Mesenchymal stem cell (in vitro differentiated cells and primary cell): ENCODE measurements around the gene FTO.

Experiments
- DNase-seq: peaks from one replicate; pipeline ENCODE4 v3.0.0-alpha.2; 2013
- H2AFZ ChIP-seq: one replicate; pipeline ENCODE4 v1.6.1; 2013; ENCODE audit warnings: low read depth, mild to moderate bottlenecking, control low read depth, inconsistent platforms, low read length, moderate library complexity
- H2AK5ac ChIP-seq: 2 replicates; pipeline ENCODE4 v1.6.1; 2013; ENCODE audit warnings: low read length, moderate library complexity, mild to moderate bottlenecking, inconsistent platforms; ENCODE audit not compliant: severe bottlenecking
- H2BK120ac ChIP-seq: one replicate; pipeline ENCODE4 v1.6.1; 2013; ENCODE audit warnings: low read depth, mild to moderate bottlenecking, inconsistent platforms, low read length, moderate library complexity
- H2BK12ac ChIP-seq, 2 experiments: one replicate each; pipeline ENCODE4 v1.6.1; 2013; ENCODE audit warnings: inconsistent platforms in 2 of 2, low read length in 2 of 2, mild to moderate bottlenecking in 2 of 2, moderate library complexity in 2 of 2, control low read depth in 1 of 2
- H2BK15ac ChIP-seq: one replicate; pipeline ENCODE4 v1.6.1; 2013; ENCODE audit warnings: mild to moderate bottlenecking, low read depth, inconsistent platforms; ENCODE audit not compliant: poor library complexity, severe bottlenecking
- H2BK5ac ChIP-seq: 2 replicates; pipeline ENCODE4 v1.6.1; 2013; ENCODE audit warnings: low read depth, mild to moderate bottlenecking, low read length, control low read depth, inconsistent platforms; ENCODE audit not compliant: poor library complexity, severe bottlenecking
- H3K14ac ChIP-seq, 2 experiments: one replicate each; pipeline ENCODE4 v1.6.1; 2013; ENCODE audit warnings: inconsistent platforms in 2 of 2, low read length in 2 of 2, control low read depth in 1 of 2, mild to moderate bottlenecking in 1 of 2, moderate library complexity in 1 of 2
- H3K18ac ChIP-seq, 2 experiments: one replicate each; pipeline ENCODE4 v1.6.1; 2013; ENCODE audit warnings: inconsistent platforms in 2 of 2, low read length in 2 of 2, control low read depth in 1 of 2, low read depth in 1 of 2, mild to moderate bottlenecking in 1 of 2
- H3K23ac ChIP-seq, 2 experiments: one replicate each; pipeline ENCODE4 v1.6.1; 2013; ENCODE audit warnings: inconsistent platforms in 2 of 2, low read length in 2 of 2, mild to moderate bottlenecking in 2 of 2, moderate library complexity in 2 of 2, control low read depth in 1 of 2
- H3K27ac ChIP-seq: 2 replicates; pipeline ENCODE4 v1.5.1; 2013; ENCODE audit warnings: mild to moderate bottlenecking, moderate library complexity, low read length, control low read depth, inconsistent platforms; ENCODE audit not compliant: poor library complexity, severe bottlenecking
- H3K27me3 ChIP-seq, 2 experiments: 2 replicates each; pipeline versions ENCODE4 v1.6.1 to v1.7.0; 2013; ENCODE audit warnings: low read length in 2 of 2, mild to moderate bottlenecking in 2 of 2, moderate library complexity in 2 of 2, control low read depth in 1 of 2, inconsistent platforms in 1 of 2; ENCODE audit not compliant: control insufficient read depth in 1 of 2, insufficient read depth in 1 of 2
- H3K36me3 ChIP-seq, 2 experiments: 2 replicates each; pipeline versions ENCODE4 v1.6.1 to v1.7.0; 2013; ENCODE audit warnings: low read length in 2 of 2, control low read depth in 1 of 2, inconsistent platforms in 1 of 2, low read depth in 1 of 2, mild to moderate bottlenecking in 1 of 2; ENCODE audit not compliant: insufficient read depth in 2 of 2, control insufficient read depth in 1 of 2
- H3K4ac ChIP-seq, 2 experiments: one replicate each; pipeline ENCODE4 v1.6.1; 2013; ENCODE audit warnings: inconsistent platforms in 2 of 2, low read length in 2 of 2, mild to moderate bottlenecking in 2 of 2, moderate library complexity in 2 of 2, control low read depth in 1 of 2, low read depth in 1 of 2
- H3K4me1 ChIP-seq: 2 replicates; pipeline ENCODE4 v1.6.1; 2013; ENCODE audit warnings: low read depth, low read length, control low read depth; ENCODE audit not compliant: control insufficient read depth, insufficient read depth
- H3K4me2 ChIP-seq: 2 replicates; pipeline ENCODE4 v1.6.1; 2013; ENCODE audit warnings: low read length, mild to moderate bottlenecking, inconsistent platforms; ENCODE audit not compliant: poor library complexity, severe bottlenecking
- H3K4me3 ChIP-seq, 2 experiments: 2 replicates each; pipeline versions ENCODE4 v1.5.1 to v1.7.0; 2013; ENCODE audit warnings: low read length in 2 of 2, mild to moderate bottlenecking in 2 of 2, control low read depth in 1 of 2, low read depth in 1 of 2; ENCODE audit not compliant: insufficient read depth in 1 of 2
- H3K79me1 ChIP-seq: replicated peaks from 2 replicates; pipeline ENCODE4 v1.6.1; 2013; ENCODE audit warnings: mild to moderate bottlenecking, control low read depth, low read length, inconsistent platforms; ENCODE audit not compliant: poor library complexity, severe bottlenecking
- H3K9ac ChIP-seq: 2 replicates; pipeline ENCODE4 v1.7.0; 2013; ENCODE audit warnings: mild to moderate bottlenecking, low read length, moderate library complexity
- H3K9me3 ChIP-seq: 2 replicates; pipeline ENCODE4 v1.7.0; 2013; ENCODE audit warnings: mild to moderate bottlenecking, low read length; ENCODE audit not compliant: control insufficient read depth
- H4K8ac ChIP-seq: one replicate; pipeline ENCODE4 v1.6.1; 2013; ENCODE audit warnings: inconsistent platforms, mild to moderate bottlenecking, low read length, moderate library complexity
- H4K91ac ChIP-seq: one replicate; pipeline ENCODE4 v1.6.1; 2013; ENCODE audit warnings: mild to moderate bottlenecking, low read length, inconsistent platforms
- WGBS: methylation state at CpG from one replicate; pipeline ENCODE4 v1.1.7; 2013; ENCODE audit warnings: mixed read lengths; 5-methylcytosine and 5-hydroxymethylcytosine counted together

FTO gene

GRCh38 chr16:53986793-53987192 lies 282.8 kb downstream of the FTO start:
- Histone ChIP-seq H4K91ac (no peak overlapping the region), H3K14ac (no peak overlapping the region)

GRCh38 chr16:53988136-53988535 lies 284.2 kb downstream of the FTO start:
- Histone ChIP-seq H3K18ac (no peak overlapping the region), H2AK5ac (no peak overlapping the region), H4K8ac (no peak overlapping the region), H3K27ac (no peak overlapping the region), H2AFZ (no peak overlapping the region), H3K79me1 (peaks cover 7% of the 10 kb centered on the region), H2BK12ac (no peak overlapping the region), H3K14ac (no peak overlapping the region), H2BK120ac (no peak overlapping the region), H3K27me3 (no peaks in the 10 kb centered on the region), H3K4ac (no peak overlapping the region), H4K91ac (no peak overlapping the region), H2BK5ac (no peak overlapping the region), H3K9me3 (no peaks in the 10 kb centered on the region), H3K4me1 (peaks cover 12% of the 10 kb centered on the region), H3K9ac (no peak overlapping the region), H2BK15ac (no peak overlapping the region), H3K4me3 (no peak overlapping the region), H3K36me3 (no peaks in the 10 kb centered on the region), H3K23ac (no peak overlapping the region), H3K4me2 (no peak overlapping the region)
- 100% methylated on average over 1 of the region's 2 CpGs for whole genome bisulfite sequencing
- no peak for DNase-seq

More at GRCh38 chr16:53986793-53987192, 282.8 kb downstream of the FTO start:
- H3K23ac ChIP-seq = no peak overlapping the region
- no peak for DNase-seq
- peaks cover 7% of the 10 kb centered on the region for H3K4me1 ChIP-seq
- H2BK15ac ChIP-seq = no peak overlapping the region
- no peaks in the 10 kb centered on the region for H3K27me3 ChIP-seq
- H2BK120ac ChIP-seq = no peak overlapping the region
- H3K9me3 ChIP-seq = no peaks in the 10 kb centered on the region
- WGBS = no CpG with 5 or more reads among the region's 5 CpGs
- H2AFZ ChIP-seq = no peak overlapping the region
- H2AK5ac ChIP-seq = no peak overlapping the region
- H3K4ac ChIP-seq = no peak overlapping the region
- no peak overlapping the region for H3K4me2 ChIP-seq
- no peaks in the 10 kb centered on the region for H3K36me3 ChIP-seq
- no peak overlapping the region for H4K8ac ChIP-seq
- peaks cover 3% of the 10 kb centered on the region for H3K79me1 ChIP-seq
- no peak overlapping the region for H3K9ac ChIP-seq
- no peak overlapping the region for H2BK12ac ChIP-seq
- H3K27ac ChIP-seq = no peak overlapping the region
- no peak overlapping the region for H3K18ac ChIP-seq
- no peak overlapping the region for H2BK5ac ChIP-seq
- no peak overlapping the region for H3K4me3 ChIP-seq

- H3K4me2 ChIP-seq = no peak overlapping the region
- H3K9me3 ChIP-seq = no peaks in the 10 kb centered on the region
- no peak overlapping the region for H3K9ac ChIP-seq
- no peak overlapping the region for H4K91ac ChIP-seq
- H2AK5ac ChIP-seq = no peak overlapping the region
- no peak overlapping the region for H3K23ac ChIP-seq
- H3K4ac ChIP-seq = no peak overlapping the region
- no peak overlapping the region for H2BK120ac ChIP-seq
- H3K14ac ChIP-seq = no peak overlapping the region
- H3K18ac ChIP-seq = no peak overlapping the region
- peaks cover 9% of the 10 kb centered on the region for H3K79me1 ChIP-seq
- H3K36me3 ChIP-seq = no peaks in the 10 kb centered on the region
- H3K4me3 ChIP-seq = no peak overlapping the region
- H2BK15ac ChIP-seq = no peak overlapping the region
- H4K8ac ChIP-seq = no peak overlapping the region
- DNase-seq = no peak
- no peak overlapping the region for H2BK5ac ChIP-seq
- no peak overlapping the region for H3K27ac ChIP-seq
- 100% methylated on average over 2 of the region's 3 CpGs for WGBS
- no peak overlapping the region for H2BK12ac ChIP-seq
- no peak overlapping the region for H2AFZ ChIP-seq
- H3K4me1 ChIP-seq = peaks cover 12% of the 10 kb centered on the region
- no peaks in the 10 kb centered on the region for H3K27me3 ChIP-seq
These were observed 285.6 kb downstream of the FTO start for GRCh38 chr16:53989597-53989996.

- Histone ChIP-seq H3K79me1 (peaks cover 10% of the 10 kb centered on the region), H3K14ac (no peak overlapping the region), H2BK12ac (peak overlapping the region in 1 of 2 experiments; percentile 75), H3K27me3 (no peaks in the 10 kb centered on the region), H4K8ac (no peak overlapping the region), H3K36me3 (no peaks in the 10 kb centered on the region), H3K27ac (peak overlapping the region; percentile 53), H2BK5ac (no peak overlapping the region), H3K18ac (peak overlapping the region; percentile 11 to 89), H4K91ac (no peak overlapping the region), H3K4me2 (no peak overlapping the region), H3K23ac (no peak overlapping the region), H2AK5ac (peak overlapping the region; percentile 7), H3K4me3 (no peak overlapping the region), H3K4me1 (peaks cover 12% of the 10 kb centered on the region), H3K9ac (no peak overlapping the region), H3K9me3 (no peaks in the 10 kb centered on the region), H2BK15ac (no peak overlapping the region), H3K4ac (no peak overlapping the region), H2AFZ (no peak overlapping the region), H2BK120ac (no peak overlapping the region)
- WGBS = 39% methylated on average over 5 of the region's 8 CpGs
- peak; percentile 72 for DNase-seq
These were observed 287.9 kb downstream of the FTO start for GRCh38 chr16:53991754-53992378.
